GM12801 (cell line): Measurements from ENCODE around the gene RAMP3.

Source experiments
- TF ChIP-seq, protein P1 (sequence below): IDR thresholded peaks from one replicate; pipeline ENCODE4 v1.5.1; 2011; ENCODE audit warnings: control low read depth; ENCODE audit not compliant: insufficient read length; ENCODE audit errors: extremely low read depth

The RAMP3 gene

DNA sequence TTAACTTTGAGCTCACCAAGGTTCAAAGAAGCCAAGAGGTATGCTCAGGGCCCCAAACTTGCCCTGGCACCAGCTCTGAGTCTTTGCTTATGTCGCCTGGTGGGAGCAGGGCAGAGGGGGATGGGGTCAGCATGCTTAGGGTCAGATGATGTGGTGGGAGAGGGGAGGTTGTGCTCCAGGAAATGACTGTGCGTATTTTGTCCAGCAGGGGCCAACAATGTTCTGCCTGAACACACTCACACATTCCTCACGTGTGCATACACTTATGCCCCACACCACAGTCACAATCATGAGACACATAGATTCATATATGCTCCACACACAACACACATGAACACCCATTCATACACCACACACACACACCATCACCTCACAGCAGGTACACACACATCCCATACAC lies 4.4 kb upstream of the RAMP3 start:
- TF ChIP-seq, protein P1, sequence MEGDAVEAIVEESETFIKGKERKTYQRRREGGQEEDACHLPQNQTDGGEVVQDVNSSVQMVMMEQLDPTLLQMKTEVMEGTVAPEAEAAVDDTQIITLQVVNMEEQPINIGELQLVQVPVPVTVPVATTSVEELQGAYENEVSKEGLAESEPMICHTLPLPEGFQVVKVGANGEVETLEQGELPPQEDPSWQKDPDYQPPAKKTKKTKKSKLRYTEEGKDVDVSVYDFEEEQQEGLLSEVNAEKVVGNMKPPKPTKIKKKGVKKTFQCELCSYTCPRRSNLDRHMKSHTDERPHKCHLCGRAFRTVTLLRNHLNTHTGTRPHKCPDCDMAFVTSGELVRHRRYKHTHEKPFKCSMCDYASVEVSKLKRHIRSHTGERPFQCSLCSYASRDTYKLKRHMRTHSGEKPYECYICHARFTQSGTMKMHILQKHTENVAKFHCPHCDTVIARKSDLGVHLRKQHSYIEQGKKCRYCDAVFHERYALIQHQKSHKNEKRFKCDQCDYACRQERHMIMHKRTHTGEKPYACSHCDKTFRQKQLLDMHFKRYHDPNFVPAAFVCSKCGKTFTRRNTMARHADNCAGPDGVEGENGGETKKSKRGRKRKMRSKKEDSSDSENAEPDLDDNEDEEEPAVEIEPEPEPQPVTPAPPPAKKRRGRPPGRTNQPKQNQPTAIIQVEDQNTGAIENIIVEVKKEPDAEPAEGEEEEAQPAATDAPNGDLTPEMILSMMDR, result no peak

DNA sequence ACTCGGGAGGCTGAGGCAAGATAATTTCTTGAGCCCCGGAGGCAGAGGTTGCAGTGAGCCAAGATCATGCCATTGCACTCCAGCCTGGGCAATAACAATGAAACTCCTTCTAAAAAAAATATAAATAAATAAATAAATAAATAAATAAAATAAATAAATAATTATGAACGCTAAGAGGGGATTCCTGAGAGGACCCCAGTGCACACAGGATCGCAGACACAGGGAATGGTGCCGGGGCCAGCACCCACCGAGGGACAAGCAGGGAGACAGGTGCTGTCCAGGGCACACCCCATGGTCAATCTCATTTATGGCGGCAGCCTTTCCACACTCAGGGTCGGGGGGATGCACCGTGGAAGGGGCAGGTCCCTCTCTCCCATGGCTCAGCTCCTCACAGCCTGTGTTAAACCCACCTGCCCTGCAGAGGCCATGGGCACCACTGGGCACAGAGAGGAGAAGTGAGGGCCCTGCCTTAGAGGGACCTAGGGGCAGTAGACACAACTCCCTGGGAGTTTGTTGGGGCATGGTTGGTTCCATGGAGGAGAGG lies 2.2 kb upstream of the RAMP3 start:
- TF ChIP-seq, protein P1, result no peak

- TF ChIP-seq, protein P1, result no peak
These were observed 1.6 kb upstream of the RAMP3 start for GRCh38 chr7:45155941-45156340.

GRCh38 chr7:45156516-45157272 lies 897 bp upstream of the RAMP3 start:
- TF ChIP-seq, protein P1, result no peak

- TF ChIP-seq, protein P1, result no peak
These were observed 322 bp upstream of the RAMP3 start for GRCh38 chr7:45157286-45157652.

DNA sequence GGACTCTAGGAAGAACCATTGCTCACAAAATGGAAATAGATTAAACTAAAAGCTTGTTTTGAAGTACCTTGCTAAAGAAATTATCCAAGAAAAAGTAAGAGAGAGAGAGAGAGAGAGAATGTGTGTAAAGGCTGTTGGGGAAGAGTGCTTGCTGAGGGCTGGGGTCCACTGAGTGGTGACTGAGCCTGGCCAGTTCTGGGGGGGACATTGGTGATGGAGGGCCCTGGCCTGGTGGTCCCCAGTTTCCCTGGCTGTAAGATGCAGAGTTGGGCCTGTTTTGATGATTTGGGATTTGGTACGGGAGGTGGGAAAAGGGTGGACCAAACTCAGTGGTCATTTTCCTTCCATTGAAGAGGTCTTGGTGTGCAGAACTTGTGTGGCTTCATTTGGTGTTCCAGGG lies 880 bp downstream of the RAMP3 start:
- TF ChIP-seq, protein P1, result no peak

GRCh38 chr7:45159296-45159695 lies 1.7 kb downstream of the RAMP3 start:
- TF ChIP-seq, protein P1, result no peak
